IMR-90 (cell line): Measurements from ENCODE around the gene ME3.

Experiments used
- BHLHE40 ChIP-seq: fragments of 150-350 bp; IDR thresholded peaks from 2 replicates; pipeline ENCODE4 v1.6.1; 2016; ENCODE audit warnings: mild to moderate bottlenecking, low read depth, low read length
- CHD1 ChIP-seq: IDR thresholded peaks from 2 replicates; pipeline ENCODE4 v1.6.1; 2012; ENCODE audit warnings: low read depth, low read length, improper control_type of control experiment
- NFE2L2 ChIP-seq: fragments of 150-350 bp; IDR thresholded peaks from 2 replicates; pipeline ENCODE4 v1.6.1; 2016; ENCODE audit warnings: low read depth, mild to moderate bottlenecking, low read length
- POLR2A ChIP-seq: IDR thresholded peaks from 2 replicates; pipeline ENCODE4 v1.6.1; 2012; ENCODE audit warnings: mild to moderate bottlenecking, low read depth, low read length
- RAD21 ChIP-seq: IDR thresholded peaks from 2 replicates; pipeline ENCODE4 v1.6.1; 2012; ENCODE audit warnings: low read length, improper control_type of control experiment
- RCOR1 ChIP-seq: IDR thresholded peaks from 2 replicates; pipeline ENCODE4 v1.6.1; 2012; ENCODE audit warnings: mild to moderate bottlenecking, low read length, improper control_type of control experiment; ENCODE audit not compliant: insufficient replicate concordance
- SMC3 ChIP-seq: fragments of 150-350 bp; IDR thresholded peaks from 2 replicates; pipeline ENCODE4 v1.6.1; 2016; ENCODE audit warnings: low read depth, mild to moderate bottlenecking, antibody characterized with exemption, low read length, moderate library complexity
- TF ChIP-seq, protein P1 (sequence below): conservative IDR thresholded peaks from 2 replicates; pipeline ENCODE4 v1.5.1; 2012; ENCODE audit warnings: mild to moderate bottlenecking, low read depth, low read length, improper control_type of control experiment
- TF ChIP-seq, protein P2 (sequence below): fragments of 150-350 bp; IDR thresholded peaks from 2 replicates; pipeline ENCODE4 v1.6.1; 2016; ENCODE audit warnings: low read depth, mild to moderate bottlenecking, low read length, moderate library complexity, borderline replicate concordance

DNA sequence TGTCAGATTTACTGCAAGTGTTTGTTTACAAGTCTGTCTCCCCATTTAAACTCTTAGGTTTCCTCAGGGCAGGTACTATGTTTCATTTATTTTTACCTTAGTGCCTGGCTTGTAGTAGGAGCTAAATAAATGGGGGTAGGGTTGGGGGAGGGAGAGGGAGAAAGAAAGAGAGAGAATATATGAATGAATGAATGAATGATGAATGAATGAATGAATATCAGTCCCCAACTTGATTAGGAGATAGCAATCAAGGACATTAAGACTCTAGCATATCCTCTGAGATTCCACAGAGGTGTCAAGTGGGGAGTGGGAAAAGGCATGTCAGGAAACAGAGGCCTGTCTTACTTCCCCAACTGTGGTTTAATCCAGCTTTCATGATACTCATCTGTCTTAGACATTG is 83.2 kb downstream of the ME3 start:
- TF ChIP-seq, protein P1, sequence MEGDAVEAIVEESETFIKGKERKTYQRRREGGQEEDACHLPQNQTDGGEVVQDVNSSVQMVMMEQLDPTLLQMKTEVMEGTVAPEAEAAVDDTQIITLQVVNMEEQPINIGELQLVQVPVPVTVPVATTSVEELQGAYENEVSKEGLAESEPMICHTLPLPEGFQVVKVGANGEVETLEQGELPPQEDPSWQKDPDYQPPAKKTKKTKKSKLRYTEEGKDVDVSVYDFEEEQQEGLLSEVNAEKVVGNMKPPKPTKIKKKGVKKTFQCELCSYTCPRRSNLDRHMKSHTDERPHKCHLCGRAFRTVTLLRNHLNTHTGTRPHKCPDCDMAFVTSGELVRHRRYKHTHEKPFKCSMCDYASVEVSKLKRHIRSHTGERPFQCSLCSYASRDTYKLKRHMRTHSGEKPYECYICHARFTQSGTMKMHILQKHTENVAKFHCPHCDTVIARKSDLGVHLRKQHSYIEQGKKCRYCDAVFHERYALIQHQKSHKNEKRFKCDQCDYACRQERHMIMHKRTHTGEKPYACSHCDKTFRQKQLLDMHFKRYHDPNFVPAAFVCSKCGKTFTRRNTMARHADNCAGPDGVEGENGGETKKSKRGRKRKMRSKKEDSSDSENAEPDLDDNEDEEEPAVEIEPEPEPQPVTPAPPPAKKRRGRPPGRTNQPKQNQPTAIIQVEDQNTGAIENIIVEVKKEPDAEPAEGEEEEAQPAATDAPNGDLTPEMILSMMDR, result no peak
- TF ChIP-seq POLR2A, result no peak
- no peak for TF ChIP-seq BHLHE40
- TF ChIP-seq RAD21, result no peak
- TF ChIP-seq CHD1, result no peak
- no peak for TF ChIP-seq RCOR1
- TF ChIP-seq NFE2L2, result no peak
- TF ChIP-seq, protein P2, sequence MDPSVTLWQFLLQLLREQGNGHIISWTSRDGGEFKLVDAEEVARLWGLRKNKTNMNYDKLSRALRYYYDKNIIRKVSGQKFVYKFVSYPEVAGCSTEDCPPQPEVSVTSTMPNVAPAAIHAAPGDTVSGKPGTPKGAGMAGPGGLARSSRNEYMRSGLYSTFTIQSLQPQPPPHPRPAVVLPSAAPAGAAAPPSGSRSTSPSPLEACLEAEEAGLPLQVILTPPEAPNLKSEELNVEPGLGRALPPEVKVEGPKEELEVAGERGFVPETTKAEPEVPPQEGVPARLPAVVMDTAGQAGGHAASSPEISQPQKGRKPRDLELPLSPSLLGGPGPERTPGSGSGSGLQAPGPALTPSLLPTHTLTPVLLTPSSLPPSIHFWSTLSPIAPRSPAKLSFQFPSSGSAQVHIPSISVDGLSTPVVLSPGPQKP, result no peak
- TF ChIP-seq SMC3, result no peak
